Esophagus squamous epithelium (tissue), 4 donors: ENCODE results near the gene MBOAT2.

ENCODE experiments used
- POLR2A ChIP-seq, 4 donors: fragments of 450-650 bp; IDR thresholded peaks; one replicate each; pipeline ENCODE4 v1.6.1; 2017; ENCODE audit warnings: antibody characterized with exemption in 4 of 4, mild to moderate bottlenecking in 4 of 4, moderate library complexity in 3 of 4
- TF ChIP-seq, protein P1 (sequence below), 6 experiments: fragments of 450-650 bp in 4 of 6; fragments of 200-600 bp in 2 of 6; sonication (generic) in 2 of 6; IDR thresholded peaks; one replicate each; pipeline ENCODE4 v1.5.1; 2016 to 2019; ENCODE audit warnings: antibody characterized with exemption in 6 of 6, mild to moderate bottlenecking in 4 of 6, moderate library complexity in 4 of 6

DNA sequence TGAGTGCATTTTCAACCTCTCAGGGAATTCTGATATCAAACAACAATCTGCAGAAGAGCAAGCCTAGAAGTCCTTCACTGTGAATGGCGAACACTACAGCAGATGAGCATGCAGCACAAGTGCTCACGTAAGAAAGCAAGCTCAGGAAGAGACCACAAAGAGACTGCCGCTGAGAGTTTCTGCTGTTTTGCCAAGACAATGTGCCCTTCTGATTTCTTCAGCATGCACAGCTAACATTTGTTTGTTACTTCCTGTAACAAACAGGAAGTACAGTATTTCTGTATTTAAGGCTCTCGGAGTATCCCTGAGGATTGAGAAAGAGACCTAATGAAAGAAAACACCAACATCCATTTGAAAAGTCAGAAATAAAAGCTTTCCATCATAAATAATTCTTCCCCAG is 45.9 kb downstream of the MBOAT2 start:
- TF ChIP-seq, protein P1, sequence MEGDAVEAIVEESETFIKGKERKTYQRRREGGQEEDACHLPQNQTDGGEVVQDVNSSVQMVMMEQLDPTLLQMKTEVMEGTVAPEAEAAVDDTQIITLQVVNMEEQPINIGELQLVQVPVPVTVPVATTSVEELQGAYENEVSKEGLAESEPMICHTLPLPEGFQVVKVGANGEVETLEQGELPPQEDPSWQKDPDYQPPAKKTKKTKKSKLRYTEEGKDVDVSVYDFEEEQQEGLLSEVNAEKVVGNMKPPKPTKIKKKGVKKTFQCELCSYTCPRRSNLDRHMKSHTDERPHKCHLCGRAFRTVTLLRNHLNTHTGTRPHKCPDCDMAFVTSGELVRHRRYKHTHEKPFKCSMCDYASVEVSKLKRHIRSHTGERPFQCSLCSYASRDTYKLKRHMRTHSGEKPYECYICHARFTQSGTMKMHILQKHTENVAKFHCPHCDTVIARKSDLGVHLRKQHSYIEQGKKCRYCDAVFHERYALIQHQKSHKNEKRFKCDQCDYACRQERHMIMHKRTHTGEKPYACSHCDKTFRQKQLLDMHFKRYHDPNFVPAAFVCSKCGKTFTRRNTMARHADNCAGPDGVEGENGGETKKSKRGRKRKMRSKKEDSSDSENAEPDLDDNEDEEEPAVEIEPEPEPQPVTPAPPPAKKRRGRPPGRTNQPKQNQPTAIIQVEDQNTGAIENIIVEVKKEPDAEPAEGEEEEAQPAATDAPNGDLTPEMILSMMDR (IDR thresholded peaks at IDR 0.05): no peak
- TF ChIP-seq POLR2A (IDR thresholded peaks at IDR 0.05): no peak
